A549 (cell line): Measurements from ENCODE around the gene ACIN1. TPM values are rescaled to one million over a fixed set of nuclear protein-coding genes. Genes with fewer than 3 reads are reported as not detected.

Experiments used
- ATAC-seq, 2 experiments: fragments of 200-7000 bp in 1 of 2; fragments of >200 bp in 1 of 2; cut with Nextera tagmentation in 1 of 2; cut with Tn5 transposase in 1 of 2; 3 replicates each; pipeline versions ENCODE4 v1.8.0 to v1.9.1; 2018 to 2020; ENCODE audit warnings: mild to moderate bottlenecking in 1 of 2, moderate library complexity in 1 of 2
- CTCF ChIA-PET: fragments of 300-600 bp; sonication (Branson Sonifier 250); formaldehyde crosslinking; extraction: SDS; loops from one replicate; lab custom pipeline; 2021; ENCODE audit warnings: antibody characterized with exemption, inconsistent platforms; lab: Yijun Ruan, JAX
- POLR2A ChIA-PET: fragments of 350-600 bp; formaldehyde crosslinking; extraction: SDS; loops from one replicate; lab custom pipeline; 2021; ENCODE audit warnings: antibody characterized with exemption, inconsistent platforms; lab: Yijun Ruan, JAX
- DNase-seq, 2 experiments: peaks; one replicate each; pipeline versions ENCODE4 v3.0.0 to v3.0.0-alpha.2; 2011 to 2016; ENCODE audit warnings: low read depth in 1 of 2, low spot score in 1 of 2
- FAIRE-seq: peaks from 2 replicates; lab custom pipeline; 2011; peaks lifted over from hg19 to GRCh38; lab: Jason Lieb, UNC
- H3K27ac ChIP-seq, 2 experiments: fragments of >200 bp; sonication (Bioruptor Twin); formaldehyde crosslinking; 3 replicates each; pipeline ENCODE4 v1.5.1; 2016 to 2017
- H3K4me1 ChIP-seq: fragments of >200 bp; sonication (Bioruptor Twin); formaldehyde crosslinking; 3 replicates; pipeline ENCODE4 v1.6.1; 2016
- H3K4me2 ChIP-seq: fragments of >200 bp; sonication (Bioruptor Twin); formaldehyde crosslinking; 3 replicates; pipeline ENCODE4 v1.6.1; 2016
- H3K4me3 ChIP-seq: fragments of >200 bp; sonication (Bioruptor Twin); formaldehyde crosslinking; 3 replicates; pipeline ENCODE4 v1.5.1; 2016
- H3K9me3 ChIP-seq: fragments of >200 bp; sonication (Bioruptor Twin); formaldehyde crosslinking; 3 replicates; pipeline ENCODE4 v1.6.1; 2016
- ATOH8 ChIP-seq: fragments of 250-450 bp; sonication (Bioruptor Pico); IDR thresholded peaks from 2 replicates; pipeline ENCODE4 v1.5.0; 2020; ENCODE audit warnings: low read depth, mild to moderate bottlenecking, moderate library complexity
- BHLHE40 ChIP-seq: IDR thresholded peaks from 2 replicates; pipeline ENCODE4 v1.6.1; 2012; ENCODE audit warnings: low read depth, low read length, inconsistent platforms
- CBX2 ChIP-seq: fragments of 200-600 bp; sonication (generic); IDR thresholded peaks from 2 replicates; pipeline ENCODE4 v1.6.1; 2016; ENCODE audit warnings: low read depth, mild to moderate bottlenecking, borderline replicate concordance
- CBX8 ChIP-seq: fragments of 200-600 bp; sonication (generic); IDR thresholded peaks from 2 replicates; pipeline ENCODE4 v1.6.1; 2016
- CEBPB ChIP-seq, 2 experiments: fragments of >200 bp in 1 of 2; sonication (Bioruptor Twin) in 1 of 2; formaldehyde crosslinking in 1 of 2; IDR thresholded peaks; 2 replicates each; pipeline ENCODE4 v1.6.1; 2012 to 2016
- CHD2 ChIP-seq: fragments of 150-350 bp; IDR thresholded peaks from 2 replicates; pipeline ENCODE4 v1.6.1; 2014; ENCODE audit warnings: low read length; ENCODE audit not compliant: partially characterized antibody
- EHMT2 ChIP-seq: fragments of 200-600 bp; sonication (generic); IDR thresholded peaks from 2 replicates; pipeline ENCODE4 v1.6.1; 2016; ENCODE audit warnings: antibody characterized with exemption, low read depth, mild to moderate bottlenecking, moderate library complexity
- EP300 ChIP-seq, 2 experiments: fragments of >200 bp; sonication (Bioruptor Twin); formaldehyde crosslinking; IDR thresholded peaks; 2 replicates in 1 of 2; 3 replicates in 1 of 2; pipeline ENCODE4 v1.6.1; 2016 to 2017
- ESRRA ChIP-seq: fragments of 150-350 bp; IDR thresholded peaks from 2 replicates; pipeline ENCODE4 v1.6.1; 2014; ENCODE audit warnings: mild to moderate bottlenecking, low read length, borderline replicate concordance
- FOSB ChIP-seq: fragments of 250-450 bp; sonication (Bioruptor Pico); IDR thresholded peaks from 2 replicates; pipeline ENCODE4 v1.5.0; 2020; ENCODE audit warnings: mild to moderate bottlenecking, moderate library complexity
- HDAC2 ChIP-seq: fragments of 200-600 bp; sonication (generic); IDR thresholded peaks from 2 replicates; pipeline ENCODE4 v1.6.1; 2016
- HES2 ChIP-seq: fragments of >200 bp; sonication (Bioruptor Twin); formaldehyde crosslinking; IDR thresholded peaks from 2 replicates; pipeline ENCODE4 v1.6.1; 2016
- HEYL ChIP-seq: fragments of 250-450 bp; sonication (Bioruptor Pico); IDR thresholded peaks from 2 replicates; pipeline ENCODE4 v1.8.0; 2021; ENCODE audit warnings: mild to moderate bottlenecking, moderate library complexity
- JUNB ChIP-seq: fragments of >200 bp; sonication (Bioruptor Twin); formaldehyde crosslinking; IDR thresholded peaks from 2 replicates; pipeline ENCODE4 v1.6.1; 2016
- KDM1A ChIP-seq: fragments of 200-600 bp; sonication (generic); IDR thresholded peaks from 2 replicates; pipeline ENCODE4 v1.6.1; 2016; ENCODE audit warnings: low read depth, mild to moderate bottlenecking
- MAFK ChIP-seq: fragments of 450-650 bp; IDR thresholded peaks from 2 replicates; pipeline ENCODE4 v1.6.1; 2014; ENCODE audit not compliant: partially characterized antibody
- MAX ChIP-seq: IDR thresholded peaks from 2 replicates; pipeline ENCODE4 v1.6.1; 2012
- MYC ChIP-seq: IDR thresholded peaks from 2 replicates; pipeline ENCODE4 v1.6.1; 2012; ENCODE audit warnings: mild to moderate bottlenecking, inconsistent platforms, low read length, improper control_type of control experiment, borderline replicate concordance
- NPAS2 ChIP-seq: fragments of 250-450 bp; sonication (Bioruptor Pico); IDR thresholded peaks from 2 replicates; pipeline ENCODE4 v1.8.0; 2022; ENCODE audit warnings: mild to moderate bottlenecking, moderate library complexity, borderline replicate concordance
- PBX3 ChIP-seq: IDR thresholded peaks from 2 replicates; pipeline ENCODE4 v1.6.1; 2012
- PHF8 ChIP-seq: fragments of 200-600 bp; sonication (generic); IDR thresholded peaks from 2 replicates; pipeline ENCODE4 v1.6.1; 2016; ENCODE audit warnings: low read depth, mild to moderate bottlenecking, antibody characterized with exemption, moderate library complexity, borderline replicate concordance
- RAD21 ChIP-seq, 2 experiments: fragments of >200 bp in 1 of 2; sonication (Bioruptor Twin) in 1 of 2; formaldehyde crosslinking in 1 of 2; IDR thresholded peaks in 1 of 2; conservative IDR thresholded peaks in 1 of 2; 2 replicates in 1 of 2; 3 replicates in 1 of 2; pipeline ENCODE4 v1.6.1; 2012 to 2018; ENCODE audit warnings: inconsistent platforms in 1 of 2
- RARB ChIP-seq: fragments of 250-450 bp; sonication (Bioruptor Pico); IDR thresholded peaks from 2 replicates; pipeline ENCODE4 v1.8.0; 2021; ENCODE audit warnings: mild to moderate bottlenecking, moderate library complexity
- RFX5 ChIP-seq: fragments of 450-650 bp; IDR thresholded peaks from 2 replicates; pipeline ENCODE4 v1.7.1; 2014; ENCODE audit warnings: antibody characterized with exemption, mild to moderate bottlenecking, moderate library complexity
- RNF2 ChIP-seq: fragments of 200-600 bp; sonication (generic); IDR thresholded peaks from 2 replicates; pipeline ENCODE4 v1.6.1; 2016; ENCODE audit warnings: low read depth, mild to moderate bottlenecking, antibody characterized with exemption, moderate library complexity, borderline replicate concordance
- SREBF2 ChIP-seq: fragments of 450-650 bp; IDR thresholded peaks from 2 replicates; pipeline ENCODE4 v1.6.1; 2014; ENCODE audit warnings: mild to moderate bottlenecking, moderate library complexity
- TFCP2L1 ChIP-seq: fragments of 250-450 bp; sonication (Bioruptor Pico); IDR thresholded peaks from 2 replicates; pipeline ENCODE4 v1.5.0; 2021; ENCODE audit warnings: mild to moderate bottlenecking
- TP53 ChIP-seq: fragments of 250-450 bp; sonication (Bioruptor Pico); IDR thresholded peaks from 2 replicates; pipeline ENCODE4 v1.5.0; 2021; ENCODE audit warnings: mild to moderate bottlenecking, moderate library complexity
- ZNF302 ChIP-seq: fragments of 250-450 bp; sonication (Bioruptor Pico); IDR thresholded peaks from 2 replicates; pipeline ENCODE4 v1.9.0; 2021; ENCODE audit warnings: inconsistent platforms, mild to moderate bottlenecking, moderate library complexity
- WGBS: methylation state at CpG from one replicate; pipeline ENCODE4 v1.1.6; 2017; ENCODE audit errors: missing lambda C conversion rate; 5-methylcytosine and 5-hydroxymethylcytosine counted together
- polyA plus RNA-seq, 4 experiments: library from polyadenylated mRNA; depleted of rRNA in 3 of 4; stranded (reverse); fragments of >200 nt; fragmentation: RNase III in 1 of 4; extraction: RNeasy Plus Mini Kit Qiagen cat#74134 plus additional on column Dnase treatment in 1 of 4; gene quantifications; 2 replicates in 3 of 4; 3 replicates in 1 of 4; pipeline ENCODE4 v1.2.3, GENCODE V29; 2011 to 2017
- TF ChIP-seq, protein P1 (sequence below): fragments of 250-450 bp; sonication (Bioruptor Pico); IDR thresholded peaks from 2 replicates; pipeline ENCODE4 v1.5.0; 2021; ENCODE audit warnings: mild to moderate bottlenecking, moderate library complexity, borderline replicate concordance

ACIN1 gene
- polyA plus RNA-seq, 2 of the 4 experiments (the other 2 are of a cell fraction), result 140 to 147 TPM

DNA sequence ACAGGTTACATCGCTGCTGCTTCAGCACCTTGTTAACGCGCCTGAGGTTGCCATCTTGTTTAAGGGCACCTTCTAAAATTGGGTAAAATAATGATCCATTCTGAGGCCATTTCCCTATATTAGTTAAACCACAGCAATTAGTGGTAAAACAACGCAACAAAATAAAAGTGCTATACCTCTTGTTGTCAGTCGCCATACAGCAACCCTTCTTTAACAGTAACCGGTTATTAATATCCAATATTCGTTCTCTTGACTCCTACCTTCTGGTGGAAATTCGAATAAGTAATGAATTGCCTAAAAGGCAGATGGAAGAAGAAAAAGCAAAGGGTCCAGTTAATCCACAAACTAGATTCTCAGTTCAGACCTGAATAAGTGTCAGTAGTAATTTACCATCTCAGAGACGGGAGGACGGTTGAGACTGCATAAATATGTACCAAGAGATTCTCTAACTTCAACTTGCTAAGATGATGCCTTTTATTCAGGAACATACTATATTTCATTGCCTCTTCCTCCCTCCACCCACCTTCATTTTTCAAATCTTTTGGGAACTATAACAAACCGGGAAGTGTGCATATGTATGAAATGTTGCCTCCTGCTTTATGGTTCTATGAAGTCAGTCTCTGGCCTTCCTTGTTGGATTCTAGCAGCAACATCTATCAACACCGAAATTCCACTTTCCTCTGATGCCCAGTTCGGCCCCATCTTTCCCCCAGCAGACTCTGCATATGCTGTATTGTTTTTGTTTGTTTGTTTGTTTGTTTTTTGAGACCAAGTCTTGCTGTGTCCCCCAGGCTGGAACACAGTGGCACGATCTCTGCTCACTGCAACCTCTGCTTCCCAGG lies 59.4 kb downstream of the ACIN1 start:
- CTCF ChIA-PET, result interaction anchor here (0.9 to 33.8 kb wide), 2 partner anchors 21 to 47 kb away, joined by 3 to 1206 read pairs; partner anchors contain the start of gene AJUBA
- Histone ChIP-seq H3K4me3 (no peak overlapping the region), H3K4me1 (peaks cover 13% of the 10 kb centered on the region), H3K4me2 (peak overlapping the region; percentile 32), H3K9me3 (no peaks in the 10 kb centered on the region), H3K27ac (peak overlapping the region; percentile 89 to 97)
- POLR2A ChIA-PET, result interaction anchor here (1.0 to 2.1 kb wide), 3 partner anchors 29 to 59 kb away, joined by 4 to 21 read pairs (median 4); partner anchors contain the start of gene ACIN1
- TF ChIP-seq KDM1A, result no peak
- WGBS, result 73% methylated on average over 14 of the region's 14 CpGs
- no peak for ATAC-seq
- FAIRE-seq, result no peak
- DNase-seq, result no peak

DNA sequence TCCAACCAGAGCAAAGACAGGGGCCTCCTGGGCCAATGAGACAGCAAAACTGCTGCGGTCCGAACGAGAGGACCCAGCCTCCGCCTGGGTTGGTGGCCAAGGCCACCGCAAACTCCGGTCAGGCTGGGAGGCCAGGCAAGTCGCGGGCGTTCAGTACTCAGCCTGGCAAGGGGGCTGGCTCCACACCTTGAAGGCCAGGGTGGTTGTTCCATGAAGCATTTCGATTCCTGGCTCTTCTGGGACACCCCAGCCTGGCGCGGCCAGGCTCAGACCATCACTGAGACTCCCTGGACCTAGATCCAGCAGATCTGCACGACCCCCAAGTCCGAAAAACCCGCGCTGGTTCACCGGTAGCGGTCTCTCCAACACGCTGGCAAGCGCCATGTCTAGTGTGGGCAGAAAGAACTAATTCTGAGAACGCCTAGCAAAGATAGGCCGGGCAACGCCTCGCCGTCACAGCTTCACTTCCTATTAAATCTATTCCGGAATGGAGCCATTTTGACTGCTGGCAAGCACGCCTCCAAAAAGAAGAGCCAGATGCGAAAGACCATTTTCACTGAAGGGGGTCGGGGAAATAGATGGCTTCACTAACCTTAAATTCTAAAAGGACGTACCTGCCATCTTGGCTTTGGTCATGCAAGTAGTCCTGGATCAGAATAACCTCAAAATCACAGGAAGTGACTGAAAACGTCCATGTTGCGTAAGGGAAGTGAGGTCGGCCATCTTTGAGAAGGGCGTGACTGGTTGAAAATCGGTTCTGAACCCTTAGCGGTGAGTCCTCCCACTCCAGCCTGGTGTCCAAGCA lies 60.2 kb downstream of the ACIN1 start, which contains the start of gene PSMB5:
Gene PSMB5 (minus strand): TSS at position 403 of the 805 bp plus-strand sequence. CDS start 19 bp downstream, at position 384.
- no peak for FAIRE-seq
- peak within 1 kb of the TSS; percentile 76 for H3K4me3 ChIP-seq
- CTCF ChIA-PET, result interaction anchor here (0.9 to 2.4 kb wide), 6 partner anchors 22 to 478 kb away, joined by 3 to 12 read pairs (median 3); partner anchors contain the start of gene CDH24
- TF ChIP-seq CHD2 (no peak), MAFK (peak; percentile 94), EP300 (IDR thresholded peaks at IDR 0.05) (no peak), CEBPB (IDR thresholded peaks at IDR 0.05) (peak; percentile 69 to 91; a peak in 3 of 4 replicates), SREBF2 (no peak), NPAS2 (CRISPR knock-in tag) (no peak), CBX2 (no peak), HEYL (CRISPR knock-in tag) (no peak), RARB (CRISPR knock-in tag) (no peak), CBX8 (no peak), PHF8 (peak; percentile 93), RFX5 (no peak), PBX3 (no peak), TFCP2L1 (CRISPR knock-in tag) (no peak), ZNF302 (no peak), MAX (peak; percentile 66), ESRRA (no peak), JUNB (no peak), HES2 (no peak), TP53 (0 out of 2 replicates have a peak, but pooled peaks have one; percentile 56), EHMT2 (no peak), HDAC2 (no peak), FOSB (CRISPR knock-in tag) (no peak), ATOH8 (CRISPR knock-in tag) (no peak), RAD21 (conservative IDR thresholded peaks at IDR 0.05 in 1 of 2, IDR thresholded peaks at IDR 0.05 in 1 of 2) (no peak), RNF2 (no peak), BHLHE40 (no peak), MYC (peak; percentile 57; the same call in 1 of the 2 replicates)
- TF ChIP-seq, protein P1, sequence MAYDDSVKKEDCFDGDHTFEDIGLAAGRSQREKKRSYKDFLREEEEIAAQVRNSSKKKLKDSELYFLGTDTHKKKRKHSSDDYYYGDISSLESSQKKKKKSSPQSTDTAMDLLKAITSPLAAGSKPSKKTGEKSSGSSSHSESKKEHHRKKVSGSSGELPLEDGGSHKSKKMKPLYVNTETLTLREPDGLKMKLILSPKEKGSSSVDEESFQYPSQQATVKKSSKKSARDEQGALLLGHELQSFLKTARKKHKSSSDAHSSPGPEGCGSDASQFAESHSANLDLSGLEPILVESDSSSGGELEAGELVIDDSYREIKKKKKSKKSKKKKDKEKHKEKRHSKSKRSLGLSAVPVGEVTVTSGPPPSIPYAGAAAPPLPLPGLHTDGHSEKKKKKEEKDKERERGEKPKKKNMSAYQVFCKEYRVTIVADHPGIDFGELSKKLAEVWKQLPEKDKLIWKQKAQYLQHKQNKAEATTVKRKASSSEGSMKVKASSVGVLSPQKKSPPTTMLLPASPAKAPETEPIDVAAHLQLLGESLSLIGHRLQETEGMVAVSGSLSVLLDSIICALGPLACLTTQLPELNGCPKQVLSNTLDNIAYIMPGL (CRISPR knock-in tag), result no peak

More for the DNA sequence above, 60.2 kb downstream of the ACIN1 start, which contains the start of gene PSMB5:
- Histone ChIP-seq H3K4me1 (peaks cover 13% of the 10 kb centered on the region), H3K4me2 (peak within 1 kb of the TSS; percentile 97), H3K27ac (peak within 1 kb of the TSS; percentile 89 to 97), H3K9me3 (no peaks in the 10 kb centered on the region)
- ATAC-seq (peak; percentile 97 to 99), DNase-seq (peak; percentile 98)
- POLR2A ChIA-PET, result interaction anchor here (0.7 to 2.1 kb wide), 5 partner anchors 24 to 60 kb away, joined by 4 to 21 read pairs (median 5); partner anchors contain the start of gene ACIN1
- 2% methylated on average over 27 of the region's 36 CpGs for WGBS
